ENCODE results near the gene TRIP10. TPM values are rescaled to one million over a fixed set of nuclear protein-coding genes. Genes with fewer than 3 reads are reported as not detected.
"Not testable (repeated sequence)": the region's sequence is repeated elsewhere in the genome, so short reads cannot be mapped to it uniquely, and the experiment has no call there.

TRIP10 gene
- polyA plus RNA-seq, 1 donor: 61.3 TPM

DNA sequence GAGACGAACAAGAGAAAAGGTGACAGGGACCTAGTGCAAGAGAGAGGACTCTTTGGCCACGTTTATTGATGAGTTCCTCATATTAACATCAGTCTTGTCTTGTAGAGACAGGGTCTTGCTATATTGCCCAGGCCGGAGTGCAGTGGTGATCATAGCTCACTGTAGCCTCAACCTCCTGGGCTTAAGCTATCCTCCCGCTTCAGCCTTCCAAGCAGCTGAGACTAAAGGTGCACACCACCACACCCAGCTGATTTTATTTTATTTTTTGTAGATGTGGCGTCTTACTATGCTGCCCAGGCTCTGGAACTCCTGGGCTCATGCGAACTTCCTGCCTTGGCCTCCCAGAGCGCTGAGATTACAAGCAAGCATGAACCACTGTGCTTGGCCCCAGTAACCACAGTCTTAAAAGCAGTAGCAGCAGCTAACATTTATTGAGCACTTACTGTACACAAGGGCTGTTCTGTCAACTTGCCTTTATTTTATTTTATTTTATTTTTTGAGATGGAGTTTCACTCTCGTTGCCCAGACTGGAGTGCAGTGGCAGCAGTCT, 28.8 kb downstream of the TRIP10 start:
- no peak for DNase-seq

DNA sequence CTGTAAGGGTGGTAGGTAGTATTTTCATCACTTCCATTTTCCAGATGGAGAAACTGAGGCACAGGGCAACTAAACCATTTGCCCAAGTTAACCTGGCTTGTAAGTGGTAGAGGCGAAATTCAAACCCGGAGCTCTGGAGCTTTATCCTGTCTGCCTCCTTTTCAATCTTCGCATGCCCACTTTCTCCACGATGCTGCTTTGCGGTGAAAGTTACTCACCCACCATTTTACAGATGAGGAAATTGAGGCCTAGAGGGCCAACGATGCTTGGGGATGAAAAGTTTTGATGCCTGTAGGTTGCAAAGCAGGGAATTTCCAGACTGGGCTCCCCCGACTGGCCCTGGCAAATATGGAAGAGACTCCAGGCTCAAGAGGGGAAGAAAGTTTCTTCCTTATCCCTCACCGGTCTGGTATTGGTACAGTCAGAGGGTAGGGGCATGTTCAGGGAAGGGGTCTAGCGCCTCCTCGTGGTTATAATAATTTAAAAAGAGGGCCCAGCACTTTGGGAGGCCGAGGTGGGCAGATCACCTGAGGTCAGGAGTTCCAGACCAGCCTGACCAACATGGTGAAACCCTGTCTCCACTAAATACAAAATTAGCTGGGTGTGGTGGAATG, 29.6 kb downstream of the TRIP10 start:
- no peak for DNase-seq

DNA sequence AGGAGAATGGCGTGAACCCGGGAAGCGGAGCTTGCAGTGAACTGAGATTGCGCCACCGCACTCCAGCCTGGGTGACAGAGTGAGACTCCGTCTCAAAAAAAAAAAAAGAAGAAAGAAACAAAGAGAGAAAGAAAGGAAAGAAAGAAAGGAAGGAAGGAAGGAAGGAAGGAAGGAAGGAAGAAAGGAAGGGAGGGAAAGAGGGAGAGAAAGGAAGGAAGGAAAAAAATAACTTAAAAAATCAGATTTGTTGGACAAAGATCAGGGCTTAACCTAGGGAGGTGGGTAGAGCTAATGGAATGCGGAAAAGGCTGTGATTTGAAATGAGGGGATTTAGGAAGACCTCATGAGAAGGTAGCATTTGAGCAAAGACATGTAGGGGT, 32.2 kb downstream of the TRIP10 start:
- DNase-seq: not testable (repeated sequence)

DNA sequence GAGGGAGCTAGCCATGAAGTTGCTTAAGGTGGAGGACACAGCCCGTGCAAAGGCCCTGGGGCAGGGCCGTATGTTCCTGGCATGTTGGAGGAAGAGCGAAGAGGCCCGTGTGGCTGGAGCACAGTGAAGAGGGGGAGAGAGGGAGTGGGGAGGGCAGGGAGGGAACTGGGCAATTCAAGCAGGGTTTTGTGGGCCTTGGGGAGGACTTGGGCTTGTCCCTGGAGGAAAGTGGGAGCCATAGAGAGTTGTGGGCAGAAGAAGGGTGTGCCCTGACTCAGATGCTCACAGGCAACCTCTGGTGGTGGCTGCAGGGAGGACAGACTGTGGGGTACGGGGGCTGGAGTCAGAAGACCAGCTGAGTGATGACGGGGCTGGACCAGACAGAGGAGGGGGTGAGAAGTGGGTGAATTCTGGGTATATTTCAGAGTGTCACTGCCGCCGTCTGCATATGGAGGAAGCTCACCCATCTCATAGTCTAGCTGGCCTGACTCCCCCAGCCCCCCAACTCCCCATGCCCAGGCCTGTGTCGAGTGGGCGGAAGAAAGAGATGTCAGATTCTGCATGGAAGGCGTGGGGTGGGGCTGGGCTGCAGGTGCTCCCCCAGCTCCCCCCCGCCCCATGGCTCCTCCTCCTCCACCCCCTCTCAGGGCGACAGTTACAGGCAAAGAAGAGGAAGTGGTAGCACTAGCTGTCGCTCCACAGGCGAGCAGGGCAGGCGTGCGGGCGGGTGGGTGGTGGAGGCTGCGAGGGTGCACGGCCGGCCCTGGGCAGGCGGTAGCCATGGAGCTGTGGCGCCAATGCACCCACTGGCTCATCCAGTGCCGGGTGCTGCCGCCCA, 32.8 kb downstream of the TRIP10 start, which contains the start of gene VAV1:
TSS of gene VAV1 (plus strand) at position 681 of the 838 bp plus-strand sequence. CDS start at position 781, 100 bp downstream.
- no peak for DNase-seq

DNA sequence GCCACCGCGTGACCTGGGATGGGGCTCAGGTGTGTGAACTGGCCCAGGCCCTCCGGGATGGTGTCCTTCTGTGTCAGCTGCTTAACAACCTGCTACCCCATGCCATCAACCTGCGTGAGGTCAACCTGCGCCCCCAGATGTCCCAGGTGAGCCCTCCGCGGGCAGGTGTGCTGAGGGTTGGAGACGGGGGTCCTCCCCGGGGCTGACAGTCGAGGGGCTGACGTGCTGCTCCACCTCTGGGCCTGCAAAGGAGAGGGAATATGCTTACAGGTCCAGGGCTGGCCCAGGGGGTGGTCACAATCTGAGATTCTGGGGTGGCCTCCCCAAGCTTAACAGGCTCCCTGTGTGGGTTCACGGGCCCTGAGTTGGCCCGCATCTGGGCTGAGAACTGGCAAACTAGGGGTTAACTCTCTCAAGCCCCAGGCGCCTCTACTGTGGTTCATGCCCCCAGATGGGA, 33.4 kb downstream of the TRIP10 start:
- no peak for DNase-seq

- no peak for DNase-seq
Observed at GRCh38 chr19:6773323-6773931, 33.9 kb downstream of the TRIP10 start.

- no peak for DNase-seq
Observed at GRCh38 chr19:6774821-6775707, 35.6 kb downstream of the TRIP10 start.

GRCh38 chr19:6776045-6776444, 36.6 kb downstream of the TRIP10 start:
- DNase-seq: not testable (repeated sequence)

DNA sequence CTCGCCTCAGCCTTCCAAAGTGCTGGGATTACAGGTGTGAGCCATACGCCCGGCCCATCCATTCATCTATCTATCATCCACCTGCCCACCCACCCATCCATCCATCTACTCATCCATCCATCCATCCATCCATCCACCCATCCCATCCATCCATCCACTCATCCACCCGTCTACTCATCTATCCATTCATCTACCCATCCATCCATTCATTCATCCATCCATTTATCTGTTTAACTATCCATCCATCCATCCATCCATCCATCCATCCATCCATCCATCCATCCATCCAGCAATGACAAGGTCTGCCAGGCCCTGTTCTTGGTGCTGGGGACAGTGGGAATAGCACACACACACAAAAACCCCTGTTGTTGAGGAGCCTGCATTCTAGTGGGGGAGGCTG, 37.5 kb downstream of the TRIP10 start:
- no peak for DNase-seq

DNA sequence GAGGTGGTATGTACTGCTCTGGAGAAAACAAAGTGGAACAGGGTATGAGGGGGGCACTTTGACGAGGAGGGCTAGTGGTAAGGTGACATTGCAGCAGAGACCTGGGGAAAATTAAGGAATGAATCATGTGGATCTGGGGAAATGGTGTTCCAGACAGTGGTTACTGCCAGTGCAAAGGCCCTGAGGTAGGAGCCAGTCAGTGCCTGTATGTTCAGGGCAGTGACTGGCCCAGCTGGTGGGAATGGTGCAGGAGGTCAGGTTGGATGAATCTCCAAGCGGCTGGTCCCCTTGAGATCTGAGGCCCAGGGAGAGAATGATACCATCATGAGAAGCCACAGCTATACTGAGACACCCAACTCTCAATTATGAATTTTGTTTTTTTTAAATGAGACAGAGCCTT, 38.0 kb downstream of the TRIP10 start:
- DNase-seq: no peak

DNA sequence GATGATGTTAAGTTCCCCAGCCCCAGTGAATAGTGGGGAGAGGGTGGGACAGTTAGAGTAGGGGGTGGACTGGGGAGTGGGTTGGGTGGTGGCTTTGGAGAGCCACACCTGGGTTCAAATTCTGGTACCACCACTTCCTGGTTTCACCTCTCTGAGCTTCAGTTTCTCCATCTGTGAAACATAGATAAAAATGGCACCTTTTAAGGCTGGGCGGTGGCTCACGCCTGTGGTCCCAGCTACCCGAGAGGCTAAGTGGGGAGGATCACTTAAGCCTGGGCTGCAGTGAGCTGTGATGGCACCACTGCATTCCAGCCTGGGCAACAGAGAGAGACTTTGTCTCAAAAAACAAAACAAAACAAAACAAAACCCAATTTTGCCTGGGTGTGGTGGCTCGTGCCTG, 38.9 kb downstream of the TRIP10 start:
- no peak for DNase-seq

DNA sequence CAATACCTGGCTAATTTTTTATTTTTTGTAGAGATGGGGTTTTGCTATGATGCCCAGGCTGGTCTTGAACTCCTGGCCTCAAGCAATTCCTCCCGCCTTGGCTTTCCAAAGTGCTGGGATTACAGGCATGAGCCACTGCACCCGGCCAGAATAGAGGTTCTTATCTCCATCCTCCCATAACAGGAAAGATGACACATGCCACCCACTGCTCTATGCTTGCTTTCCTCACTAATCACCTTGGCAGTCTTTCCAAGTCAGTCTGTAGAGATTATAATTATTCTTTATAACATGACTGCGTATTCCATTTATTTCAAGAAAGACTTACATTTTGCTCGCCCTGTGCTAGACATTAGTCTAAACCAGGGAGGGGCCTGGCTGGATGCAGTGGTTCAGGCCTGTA, 39.7 kb downstream of the TRIP10 start:
- DNase-seq: no peak

DNA sequence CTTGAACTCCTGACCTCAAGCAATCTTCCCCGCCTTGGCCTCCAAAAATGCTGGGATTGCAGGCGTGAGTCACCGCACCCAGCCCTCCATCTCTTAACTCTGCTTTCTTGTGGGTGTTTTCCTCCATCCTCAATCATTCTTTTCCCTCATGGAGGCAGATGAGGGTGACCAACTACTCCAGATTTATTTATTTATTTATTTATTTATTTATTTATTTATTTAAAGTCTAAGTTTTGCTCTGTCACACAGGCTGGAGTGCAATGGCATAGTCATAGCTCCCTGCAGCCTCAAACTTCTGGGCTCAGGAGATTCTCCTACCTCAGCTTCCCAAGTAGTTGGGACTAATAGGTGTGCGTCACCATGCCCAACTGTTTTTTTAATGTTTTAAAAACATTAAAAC, 47.9 kb downstream of the TRIP10 start:
- DNase-seq: no peak

- DNase-seq: no peak
Observed at GRCh38 chr19:6788896-6789295, 49.4 kb downstream of the TRIP10 start.

GRCh38 chr19:6790194-6791128, 51.0 kb downstream of the TRIP10 start:
- no peak for DNase-seq

GRCh38 chr19:6791237-6791636, 51.8 kb downstream of the TRIP10 start:
- DNase-seq: no peak

GRCh38 chr19:6793411-6793810, 53.9 kb downstream of the TRIP10 start:
- no peak for DNase-seq

DNA sequence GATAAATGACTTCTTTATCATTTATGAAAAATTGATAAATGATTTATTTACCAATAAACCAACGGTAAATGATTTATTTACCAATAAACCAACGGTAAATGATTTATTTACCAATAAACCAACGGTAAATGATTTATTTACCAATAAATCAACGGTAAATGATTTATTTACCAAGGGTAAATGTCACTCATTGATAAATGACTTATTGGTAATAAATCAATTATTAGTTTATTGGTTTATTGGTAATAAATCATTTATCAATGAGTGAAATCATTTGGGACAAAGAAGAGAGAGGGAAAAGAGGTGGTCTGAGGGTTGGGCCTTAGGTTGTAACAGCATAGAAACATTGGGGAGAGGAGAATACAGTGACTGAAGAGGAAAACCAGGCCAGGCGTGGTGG, 54.5 kb downstream of the TRIP10 start:
- DNase-seq: no peak

DNA sequence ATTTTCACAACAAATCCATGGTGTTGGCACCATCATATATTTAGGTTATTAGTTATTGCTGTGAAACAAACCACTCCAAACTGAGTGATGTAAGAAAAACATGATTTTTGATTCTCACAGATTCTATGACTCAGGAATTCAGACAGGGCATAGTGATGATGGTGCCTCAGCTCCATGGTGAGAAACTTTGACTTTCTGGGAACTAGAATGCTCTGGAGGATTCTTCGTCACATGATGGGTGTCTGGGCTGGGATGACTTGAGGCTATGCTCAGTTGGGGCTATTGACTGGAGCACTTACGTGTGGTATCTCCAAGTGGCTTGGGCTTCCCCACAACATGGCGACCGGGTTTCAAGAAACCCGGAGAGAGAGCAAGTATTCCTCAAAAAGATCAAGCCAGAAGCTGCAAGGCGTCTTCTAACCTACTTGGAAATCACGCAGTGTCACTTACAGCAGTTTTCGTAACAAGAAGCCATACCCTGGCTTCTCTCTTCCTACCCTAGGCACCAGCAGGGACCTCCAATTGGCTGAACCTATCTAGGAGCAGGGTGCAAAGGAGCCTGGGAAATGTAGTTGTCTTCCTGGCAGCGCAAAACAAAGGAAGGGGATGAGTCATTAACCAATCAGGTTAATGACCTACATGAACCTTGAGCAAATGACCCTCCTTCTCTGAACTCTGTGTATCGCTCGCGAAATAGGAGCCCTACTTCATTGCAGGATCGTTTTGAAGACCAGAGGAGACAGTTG, 55.4 kb downstream of the TRIP10 start:
- no peak for DNase-seq

- DNase-seq: no peak
Observed at GRCh38 chr19:6796278-6796677, 56.8 kb downstream of the TRIP10 start.
